Keratinocyte (primary cell): ENCODE data around the gene TIMM29. TPM values are rescaled to one million over a fixed set of nuclear protein-coding genes. Genes with fewer than 3 reads are reported as not detected.
"Not testable (repeated sequence)": the region's sequence is repeated elsewhere in the genome, so short reads cannot be mapped to it uniquely, and the experiment has no call there.

Experiments
- DNase-seq: peaks from one replicate; pipeline ENCODE4 v3.0.0-alpha.2; 2011; ENCODE audit warnings: low read depth, missing footprints, low spot score
- FAIRE-seq: peaks from 2 replicates; lab custom pipeline; 2011; peaks lifted over from hg19 to GRCh38; lab: Jason Lieb, UNC
- H2AFZ ChIP-seq: 2 replicates; pipeline ENCODE4 v1.6.0; 2012; ENCODE audit warnings: low read length, control low read depth, inconsistent platforms; ENCODE audit not compliant: control insufficient read depth
- H3K27ac ChIP-seq: 2 replicates; pipeline ENCODE4 v1.5.1; 2011; ENCODE audit warnings: low read length; ENCODE audit not compliant: control insufficient read depth, insufficient read depth
- H3K27me3 ChIP-seq: 3 replicates; pipeline ENCODE4 v1.6.0; 2011; ENCODE audit warnings: low read length; ENCODE audit not compliant: control insufficient read depth, insufficient read depth; ENCODE audit errors: extremely low read depth
- H3K36me3 ChIP-seq, 2 experiments: 2 replicates in 1 of 2; 3 replicates in 1 of 2; pipeline ENCODE4 v1.5.1; 2011; ENCODE audit warnings: low read length in 2 of 2, mild to moderate bottlenecking in 1 of 2; ENCODE audit not compliant: control insufficient read depth in 2 of 2, insufficient read depth in 2 of 2; ENCODE audit errors: extremely low read depth in 1 of 2
- H3K4me1 ChIP-seq: 3 replicates; pipeline ENCODE4 v1.5.1; 2011; ENCODE audit warnings: low read length; ENCODE audit not compliant: control insufficient read depth, insufficient read depth; ENCODE audit errors: extremely low read depth
- H3K4me2 ChIP-seq: 3 replicates; pipeline ENCODE4 v1.6.0; 2011; ENCODE audit warnings: low read depth, low read length; ENCODE audit not compliant: control insufficient read depth, insufficient read depth; ENCODE audit errors: extremely low read depth
- H3K4me3 ChIP-seq, 3 experiments: fragments of 200-600 bp in 1 of 3; sonication (generic) in 1 of 3; 2 replicates in 2 of 3; 3 replicates in 1 of 3; pipeline ENCODE4 v1.5.1; 2011 to 2016; ENCODE audit warnings: low read length in 3 of 3, mild to moderate bottlenecking in 3 of 3, control low read depth in 2 of 3, inconsistent platforms in 1 of 3, low read depth in 1 of 3, mixed read lengths in 1 of 3, mixed run types in 1 of 3, moderate library complexity in 1 of 3; ENCODE audit not compliant: control insufficient read depth in 2 of 3, insufficient read depth in 2 of 3; ENCODE audit errors: extremely low read depth in 1 of 3
- H3K79me2 ChIP-seq: 2 replicates; pipeline ENCODE4 v1.6.0; 2012; ENCODE audit warnings: low read length; ENCODE audit not compliant: control insufficient read depth, insufficient read depth
- H3K9ac ChIP-seq: 3 replicates; pipeline ENCODE4 v1.6.0; 2011; ENCODE audit warnings: low read length; ENCODE audit not compliant: control insufficient read depth, insufficient read depth; ENCODE audit errors: extremely low read depth
- H3K9me1 ChIP-seq: 3 replicates; pipeline ENCODE4 v1.6.0; 2011; ENCODE audit warnings: low read length; ENCODE audit not compliant: control insufficient read depth, insufficient read depth; ENCODE audit errors: extremely low read depth
- H3K9me3 ChIP-seq: 2 replicates; pipeline ENCODE4 v1.5.1; 2012; ENCODE audit warnings: low read depth, low read length; ENCODE audit not compliant: control insufficient read depth
- H4K20me1 ChIP-seq: 3 replicates; pipeline ENCODE4 v1.6.0; 2011; ENCODE audit warnings: low read length; ENCODE audit not compliant: control insufficient read depth, insufficient read depth; ENCODE audit errors: extremely low read depth
- CTCF ChIP-seq, 3 experiments: IDR thresholded peaks in 1 of 3; conservative IDR thresholded peaks in 1 of 3; optimal IDR thresholded peaks in 1 of 3; 2 replicates in 2 of 3; 3 replicates in 1 of 3; pipeline versions ENCODE3 to v1.5.1; 2011; ENCODE audit warnings: low read length in 3 of 3, mild to moderate bottlenecking in 3 of 3, moderate library complexity in 2 of 3, control low read depth in 1 of 3, inconsistent platforms in 1 of 3; ENCODE audit not compliant: insufficient read depth in 2 of 3; ENCODE audit errors: extremely low read depth in 1 of 3
- EZH2 ChIP-seq: IDR thresholded peaks from one replicate; pipeline ENCODE4 v1.6.1; 2012; ENCODE audit warnings: inconsistent platforms, mild to moderate bottlenecking, low read length, moderate library complexity
- dilution Hi-C: fragments of 300-500 bp; cut with MboI; formaldehyde crosslinking; loops from one replicate; pipeline ENCODE4 v1.7.0; 2020; ENCODE audit warnings: low sequenced_read_pairs; ENCODE audit not compliant: extremely low pct_ligation_motif_present
- polyA plus RNA-seq, 5 experiments: library from polyadenylated mRNA; depleted of rRNA in 3 of 5; stranded (reverse) in 3 of 5; stranded (forward) in 1 of 5; unstranded in 1 of 5; fragments of >200 nt; gene quantifications; 1 replicate in 1 of 5; 2 replicates in 3 of 5; 3 replicates in 1 of 5; pipeline versions ENCODE4 v1.2.1 to v1.2.3, GENCODE V29; 2011 to 2012; ENCODE audit warnings: missing spikeins in 2 of 5, low read depth in 1 of 5, low replicate concordance in 1 of 5

Gene TIMM29
- polyA plus RNA-seq, 1 donor (not counting 4 experiments of a cell fraction or from before 2014, with no cell fraction given), result 8.4 TPM

- Histone ChIP-seq H3K79me2 (peaks cover 13% of the 10 kb centered on the region), H3K4me3 (no peak overlapping the region), H4K20me1 (no peaks in the 10 kb centered on the region), H3K9me1 (no peaks in the 10 kb centered on the region), H3K9ac (no peak overlapping the region), H3K4me1 (peaks cover 9% of the 10 kb centered on the region), H3K36me3 (peaks cover 0 to 2% of the 10 kb centered on the region in 2 experiments), H3K27me3 (no peaks in the 10 kb centered on the region), H2AFZ (no peak overlapping the region), H3K9me3 (no peaks in the 10 kb centered on the region), H3K4me2 (no peak overlapping the region), H3K27ac (no peak overlapping the region)
- no peak for TF ChIP-seq CTCF (optimal IDR thresholded peaks at IDR 0.05 in 1 of 3, IDR thresholded peaks at IDR 0.05 in 1 of 3, conservative IDR thresholded peaks at IDR 0.05 in 1 of 3; ENCODE audit: extremely low read depth in 1 of 3, insufficient read depth in 2 of 3, low read length in 3 of 3)
- no peak for TF ChIP-seq EZH2
- dilution Hi-C loops, result no loop called here
- FAIRE-seq, result no peak
- DNase-seq, result no peak
These were observed 6.9 kb downstream of the TIMM29 start for GRCh38 chr19:10935371-10936059.

GRCh38 chr19:10936661-10937084 is 8.1 kb downstream of the TIMM29 start:
- no peaks in the 10 kb centered on the region for H3K27me3 ChIP-seq
- FAIRE-seq (peak; percentile 13), DNase-seq (no peak)
- H3K4me1 ChIP-seq, result peaks cover 9% of the 10 kb centered on the region
- H3K4me2 ChIP-seq, result peak overlapping the region; percentile 35
- dilution Hi-C loops, result no loop called here
- H4K20me1 ChIP-seq, result no peaks in the 10 kb centered on the region
- H2AFZ ChIP-seq, result no peak overlapping the region
- H3K9ac ChIP-seq, result no peak overlapping the region
- no peaks in the 10 kb centered on the region for H3K36me3 ChIP-seq
- H3K79me2 ChIP-seq, result peaks cover 5% of the 10 kb centered on the region
- TF ChIP-seq EZH2 (no peak), CTCF (optimal IDR thresholded peaks at IDR 0.05 in 1 of 3, IDR thresholded peaks at IDR 0.05 in 1 of 3, conservative IDR thresholded peaks at IDR 0.05 in 1 of 3; ENCODE audit: extremely low read depth in 1 of 3, insufficient read depth in 2 of 3, low read length in 3 of 3) (peak; percentile 50 to 69 (median 60))
- H3K9me1 ChIP-seq, result no peaks in the 10 kb centered on the region
- H3K4me3 ChIP-seq, result no peak overlapping the region
- H3K27ac ChIP-seq, result no peak overlapping the region
- H3K9me3 ChIP-seq, result no peaks in the 10 kb centered on the region

GRCh38 chr19:10941649-10942048 is 13.0 kb downstream of the TIMM29 start:
- H4K20me1 ChIP-seq, DNase-seq, H3K9me3 ChIP-seq, H3K79me2 ChIP-seq, H3K27ac ChIP-seq, dilution Hi-C loops, H3K9ac ChIP-seq, H3K9me1 ChIP-seq, H3K4me3 ChIP-seq, H3K36me3 ChIP-seq, H2AFZ ChIP-seq, H3K4me2 ChIP-seq, H3K27me3 ChIP-seq, FAIRE-seq: not testable (repeated sequence)
- H3K4me1 ChIP-seq, result peaks cover 12% of the 10 kb centered on the region

- H3K9me1 ChIP-seq, H3K27me3 ChIP-seq, H4K20me1 ChIP-seq, H3K79me2 ChIP-seq, H3K9ac ChIP-seq, H3K36me3 ChIP-seq, FAIRE-seq, DNase-seq, H3K4me2 ChIP-seq, H3K4me3 ChIP-seq, dilution Hi-C loops, H2AFZ ChIP-seq, H3K27ac ChIP-seq, H3K9me3 ChIP-seq: not testable (repeated sequence)
- peaks cover 20% of the 10 kb centered on the region for H3K4me1 ChIP-seq
These were observed 14.8 kb downstream of the TIMM29 start for GRCh38 chr19:10943412-10943811.
